Dermis microvascular lymphatic vessel endothelial cell (primary cell): ENCODE results near the gene USP46. TPM values are rescaled to one million over a fixed set of nuclear protein-coding genes. Genes with fewer than 3 reads are reported as not detected.

Experiments used
- DNase-seq, 2 donors: peaks; one replicate each; pipeline versions ENCODE4 v3.0.0 to v3.0.0-alpha.2; 2010; ENCODE audit warnings: low read depth in 2 of 2
- total RNA-seq: library from RNA; depleted of rRNA; stranded (reverse); fragments of >200 nt; gene quantifications from 2 replicates; pipeline ENCODE4 v1.2.1, GENCODE V29; 2014

The USP46 gene
- total RNA-seq, 1 donor from 2014 or later = 7.8 TPM

DNA sequence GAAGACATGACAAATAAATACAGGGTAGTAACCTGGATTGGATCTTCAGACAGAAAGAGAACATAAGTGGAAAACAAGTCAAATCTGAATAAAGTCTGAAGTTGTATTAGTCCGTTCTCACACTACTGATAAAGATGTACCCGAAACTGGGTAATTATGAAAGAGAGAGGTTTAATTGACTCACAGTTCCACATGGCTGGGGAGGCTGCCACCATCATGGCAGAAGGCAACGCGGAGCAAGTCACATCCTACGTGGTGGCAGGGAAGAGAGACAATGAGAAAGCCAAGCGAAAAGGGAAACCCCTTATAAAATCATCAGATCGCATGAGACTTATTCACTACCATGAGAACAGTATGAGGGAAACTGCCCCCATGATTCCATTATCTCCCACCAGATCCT is 82.8 kb downstream of the USP46 start:
- no peak for DNase-seq

DNA sequence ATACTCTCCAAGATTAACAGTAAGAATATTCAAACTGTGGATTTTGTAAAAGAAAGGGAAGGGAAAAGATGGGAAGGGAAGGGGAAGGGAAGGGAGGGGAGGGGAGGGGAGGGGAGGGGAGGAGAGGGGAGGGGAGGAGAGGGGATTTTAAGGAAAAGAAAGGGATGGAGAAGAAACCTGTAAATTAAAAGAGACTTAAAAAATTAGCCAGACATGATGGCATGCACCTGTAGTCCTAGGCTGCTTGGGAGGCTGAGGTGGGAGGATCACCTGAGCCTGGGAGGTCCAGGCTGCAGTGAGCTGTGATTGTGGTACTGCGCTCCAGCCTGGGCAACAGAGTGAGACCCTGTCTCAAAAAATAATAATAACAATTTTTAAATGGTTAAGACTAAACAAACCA is 83.7 kb downstream of the USP46 start:
- DNase-seq = no peak

DNA sequence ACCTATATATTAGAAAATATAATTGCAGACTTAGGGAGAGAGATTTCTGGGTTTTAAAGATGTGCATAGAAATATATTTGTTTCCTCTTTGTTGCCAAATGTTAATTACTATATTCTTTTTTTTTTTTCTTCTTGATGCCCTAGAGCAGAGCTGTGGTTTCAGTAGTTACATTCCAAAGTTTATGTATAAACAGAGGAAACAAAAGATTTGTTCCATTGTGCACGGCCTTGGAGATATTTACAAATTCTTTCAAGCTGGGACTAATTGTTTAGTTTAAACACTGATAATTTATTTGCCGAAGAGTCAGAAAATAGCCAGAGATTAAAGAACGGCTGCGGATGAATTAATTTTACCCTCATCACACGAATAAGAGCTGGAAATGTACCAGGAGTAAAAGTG is 85.1 kb downstream of the USP46 start:
- no peak for DNase-seq

DNA sequence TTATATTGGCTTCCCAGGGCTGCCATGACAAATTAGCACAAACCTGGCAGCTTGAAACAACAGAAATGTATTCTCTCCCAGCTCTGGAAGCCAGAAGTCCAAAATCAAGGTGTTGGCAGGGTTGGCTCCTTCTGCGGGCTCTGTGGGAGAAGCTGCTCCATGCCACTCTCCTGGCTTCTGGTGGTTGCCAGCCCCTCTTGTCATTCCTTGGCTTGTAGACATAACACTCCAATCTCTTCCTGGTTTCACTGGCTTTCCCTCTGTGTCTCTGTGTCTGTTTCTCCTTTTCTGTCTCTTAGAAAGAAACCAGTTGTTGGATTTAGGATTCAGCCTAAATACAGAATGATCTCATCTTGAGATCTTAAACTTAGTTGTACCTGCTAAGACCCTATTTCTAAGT is 85.5 kb downstream of the USP46 start:
- DNase-seq = no peak

DNA sequence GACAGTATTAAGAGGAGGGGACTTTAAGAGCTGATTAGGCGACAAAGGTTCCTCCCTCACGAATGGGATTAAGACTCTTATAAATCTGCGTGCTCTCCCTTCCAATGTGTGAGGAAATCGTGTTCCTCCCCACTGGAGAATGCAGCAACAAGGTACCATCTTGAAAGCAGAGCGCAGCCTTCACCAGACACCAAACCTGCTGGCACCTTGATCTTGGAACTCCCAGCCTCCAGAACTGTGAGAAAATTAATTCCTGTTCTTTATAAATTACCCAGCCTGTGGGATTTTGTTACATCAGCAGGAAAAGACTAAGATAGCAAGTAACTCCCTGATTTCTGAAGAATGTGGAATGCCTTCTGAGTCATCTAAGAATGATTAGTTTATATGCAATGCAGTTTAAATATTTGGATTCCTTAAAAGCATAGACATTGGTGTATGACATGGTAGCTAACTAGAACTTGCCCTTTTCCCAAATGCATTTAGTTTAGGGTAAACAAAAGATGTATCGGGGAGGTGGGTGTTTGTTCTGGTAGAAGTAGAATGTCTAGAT is 86.1 kb downstream of the USP46 start:
- no peak for DNase-seq

GRCh38 chr4:52568351-52568750 is 90.8 kb downstream of the USP46 start:
- DNase-seq = no peak

- DNase-seq = no peak
Observed at GRCh38 chr4:52566136-52567031, 92.7 kb downstream of the USP46 start.

DNA sequence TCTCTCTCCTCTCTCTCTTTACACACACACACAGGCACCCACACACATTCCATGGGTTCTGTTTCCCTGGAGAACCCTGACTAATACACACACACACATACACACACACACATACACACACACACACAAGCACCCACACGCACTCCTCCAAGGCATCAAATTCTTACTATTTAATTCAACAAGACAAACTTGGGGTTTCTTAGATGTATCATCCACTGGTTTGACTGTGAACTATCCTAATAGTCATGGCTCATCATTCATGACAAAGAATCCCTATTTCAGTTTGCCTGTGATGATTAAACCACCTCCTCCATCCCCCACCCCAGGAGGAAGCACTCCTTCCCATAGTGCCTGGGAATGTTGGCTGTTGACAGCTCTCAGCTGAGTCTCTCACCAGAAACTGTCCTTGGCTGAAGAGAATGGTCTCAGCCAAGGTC is 98.2 kb downstream of the USP46 start:
- no peak for DNase-seq

- no peak for DNase-seq
Observed at GRCh38 chr4:52555356-52555716, 103.8 kb downstream of the USP46 start.

DNA sequence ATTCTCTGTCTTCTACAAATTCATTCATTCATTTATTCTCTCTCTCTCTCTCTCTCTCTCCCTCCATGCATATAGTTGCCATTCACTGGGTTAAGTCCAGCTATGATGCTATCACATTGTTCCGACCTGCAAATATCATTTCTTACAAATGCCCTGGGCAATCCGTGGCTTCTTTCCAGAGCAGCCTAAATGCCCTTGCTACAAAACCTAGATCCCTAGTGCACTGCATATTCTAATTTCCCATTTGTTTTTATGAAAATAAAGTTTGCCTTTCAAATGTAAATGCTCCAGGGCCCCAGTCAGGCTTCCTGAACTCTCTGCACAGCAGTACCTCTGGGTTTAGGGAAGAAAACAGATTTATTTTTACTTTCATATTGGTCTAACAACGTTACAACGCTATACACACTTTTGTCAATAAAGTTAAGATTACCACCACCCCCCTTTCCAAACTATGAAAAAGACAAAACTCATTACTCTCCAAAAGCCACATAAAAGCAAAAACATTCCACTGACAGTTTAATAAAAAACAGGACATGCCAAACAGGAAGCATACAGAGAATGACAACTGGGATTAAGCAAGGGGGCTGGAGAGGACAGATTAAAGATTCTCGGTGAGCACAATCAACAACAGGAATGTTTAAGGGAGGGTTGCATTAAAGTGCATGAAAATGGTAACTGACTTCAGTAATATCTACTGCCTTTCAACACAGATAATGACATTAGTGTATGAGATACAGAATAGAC is 104.3 kb downstream of the USP46 start:
- DNase-seq = peak in 1 of 2 donors; percentile 24

DNA sequence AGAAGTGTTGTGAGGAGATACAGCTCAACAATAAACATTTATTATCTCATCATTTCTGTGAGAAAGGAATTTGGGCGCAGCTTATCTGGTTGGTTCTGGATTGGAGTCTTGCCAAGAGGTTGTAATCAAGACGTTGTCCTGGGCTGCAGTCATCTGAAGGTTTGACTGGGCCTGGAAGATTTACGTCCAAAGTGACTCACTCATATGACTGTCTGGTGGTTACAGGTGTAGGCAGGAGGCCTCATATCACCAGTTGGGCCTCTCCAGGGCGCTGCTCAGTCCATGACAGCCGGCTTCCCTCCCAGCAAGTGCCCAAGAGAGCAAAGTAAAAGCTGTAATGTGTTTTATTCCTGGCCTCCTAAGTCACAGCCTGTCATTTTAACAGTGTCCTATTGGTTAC is 106.3 kb downstream of the USP46 start:
- DNase-seq = no peak

- DNase-seq = no peak
Observed at GRCh38 chr4:52551487-52551886, 107.6 kb downstream of the USP46 start.

DNA sequence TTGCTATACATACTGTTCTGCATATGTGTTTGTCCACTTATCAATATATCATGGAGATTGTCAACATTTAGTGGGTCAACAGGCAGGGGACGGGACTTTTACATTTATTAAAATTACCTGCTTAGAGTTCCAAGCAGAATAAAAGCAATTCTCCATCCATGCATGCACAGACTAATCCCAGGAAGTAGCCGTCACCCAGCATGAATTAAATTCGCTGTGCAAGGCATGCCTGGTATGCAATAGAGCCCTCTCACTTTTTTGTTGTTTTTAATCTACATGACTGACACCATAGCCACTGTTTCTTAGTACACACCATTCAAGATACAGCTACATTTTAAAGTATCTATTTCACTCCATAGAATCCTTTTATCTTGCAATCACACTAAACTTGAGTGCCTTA is 108.9 kb downstream of the USP46 start:
- no peak for DNase-seq

GRCh38 chr4:52548818-52549570 is 110.1 kb downstream of the USP46 start:
- no peak for DNase-seq

- no peak for DNase-seq
Observed at GRCh38 chr4:52546449-52546848, 112.7 kb downstream of the USP46 start.

GRCh38 chr4:52545099-52546069 is 113.7 kb downstream of the USP46 start:
- DNase-seq = peak; percentile 39 to 67
